DMS53 (cell line): ENCODE data around the gene MERTK.
"Not testable (repeated sequence)": the region's sequence is repeated elsewhere in the genome, so short reads cannot be mapped to it uniquely, and the experiment has no call there.

Experiments
- DNase-seq: peaks from one replicate; lab custom pipeline; 2025; lab: John Stamatoyannopoulos, UW

Gene MERTK

GRCh38 chr2:112008910-112009485 is 110.6 kb downstream of the MERTK start:
- DNase-seq = no peak

DNA sequence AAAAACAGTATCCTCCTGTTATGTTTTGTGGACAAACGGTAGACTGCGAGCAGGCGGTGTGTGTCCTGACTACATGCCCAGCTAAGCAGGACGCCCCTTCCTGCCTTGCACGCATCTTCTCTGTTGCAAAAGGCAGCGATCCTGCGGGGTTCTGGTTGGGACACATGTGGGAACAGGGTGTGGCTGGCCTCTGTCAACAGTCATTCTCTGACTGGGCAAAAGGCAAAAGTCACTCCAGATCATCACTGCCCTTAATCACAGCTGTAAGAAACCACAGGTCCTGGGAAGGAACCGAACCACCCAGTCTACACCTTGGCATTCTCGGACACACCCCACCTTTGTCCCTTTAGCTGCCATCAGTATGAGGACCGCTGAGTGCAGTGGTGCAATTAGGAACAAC is 112.3 kb downstream of the MERTK start:
- DNase-seq = no peak

DNA sequence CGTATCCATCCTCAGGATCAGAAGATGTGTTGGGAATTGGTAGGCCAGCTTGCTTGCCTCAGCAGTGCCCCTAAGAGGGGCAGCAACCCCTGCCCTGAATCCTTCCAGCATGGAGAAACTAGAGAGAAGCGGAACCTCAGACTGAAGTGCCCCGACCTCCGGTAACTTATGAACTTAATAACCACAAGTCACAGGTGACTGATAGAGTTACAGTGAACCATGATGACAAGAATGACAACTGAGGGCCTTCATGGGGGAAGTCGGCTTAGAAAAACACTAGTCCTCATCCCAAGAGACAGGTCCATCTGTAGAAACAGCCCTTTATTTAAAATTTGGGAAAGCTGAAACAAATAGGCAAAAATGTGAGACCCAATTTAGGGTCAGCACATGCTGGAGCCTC is 114.1 kb downstream of the MERTK start:
- DNase-seq = no peak

- no peak for DNase-seq
Measured at GRCh38 chr2:112018846-112019245, 120.4 kb downstream of the MERTK start.

DNA sequence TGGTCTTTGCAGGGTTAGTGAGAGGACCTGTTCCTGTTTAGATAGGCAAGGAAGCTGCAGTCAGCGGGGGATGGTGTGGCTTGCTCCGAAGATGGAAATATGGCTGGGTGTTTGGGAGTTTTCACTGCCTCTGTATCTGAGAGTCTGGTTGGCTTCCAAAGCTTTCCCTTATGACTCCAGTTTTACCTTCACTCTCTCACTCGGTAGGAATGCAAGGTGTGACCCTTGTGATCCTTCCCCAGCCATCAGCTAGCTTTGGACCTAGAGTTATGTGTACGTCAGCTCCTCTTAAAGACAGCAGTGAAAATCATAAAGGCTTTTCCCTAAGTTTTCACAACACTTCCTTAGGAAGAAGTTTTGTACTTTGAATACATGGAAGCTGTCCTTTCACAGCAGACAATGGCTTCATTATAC is 121.2 kb downstream of the MERTK start:
- no peak for DNase-seq

DNA sequence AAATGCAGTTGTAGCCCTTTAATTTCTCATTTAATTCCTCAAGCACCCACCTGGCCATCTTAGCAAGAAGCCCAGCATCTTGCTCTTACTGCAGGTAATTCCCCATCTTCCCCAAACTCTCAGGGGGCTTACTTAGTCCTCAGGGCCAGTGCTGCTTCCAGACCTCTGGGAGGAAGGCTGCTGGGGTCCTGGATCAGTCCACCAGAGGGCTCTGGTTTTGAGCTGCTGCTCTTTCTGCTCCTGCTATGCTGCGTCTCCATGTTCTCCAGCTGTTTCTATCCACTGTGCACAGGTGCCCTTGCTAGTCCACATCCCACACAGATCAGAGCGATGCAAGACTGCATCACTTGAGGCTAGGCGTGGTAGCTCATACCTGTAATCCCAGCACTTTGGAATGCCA is 122.2 kb downstream of the MERTK start:
- no peak for DNase-seq

GRCh38 chr2:112021290-112021689 is 122.9 kb downstream of the MERTK start:
- DNase-seq = no peak

DNA sequence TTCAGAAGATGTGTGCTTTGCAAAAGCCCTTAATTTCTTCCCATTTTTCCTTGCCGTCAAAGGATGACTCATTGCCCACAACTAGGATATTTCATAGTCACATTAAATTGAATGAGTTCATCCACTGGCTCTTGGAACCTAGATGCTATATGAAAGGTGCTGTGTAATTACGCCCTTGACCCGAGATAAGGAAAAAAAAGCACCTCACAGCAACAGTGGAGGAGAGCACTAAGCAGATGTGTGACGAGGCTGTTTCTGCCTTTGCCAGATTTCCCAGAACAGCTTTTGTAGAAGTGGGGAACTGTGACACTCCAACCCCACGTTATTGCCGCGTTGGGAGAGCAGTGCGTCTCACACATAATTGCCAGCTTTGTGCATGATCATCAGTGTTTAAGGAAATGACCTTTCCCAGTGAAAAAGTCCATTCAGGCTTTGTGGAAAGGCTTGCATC is 123.4 kb downstream of the MERTK start:
- DNase-seq = no peak

- DNase-seq = no peak
Measured at GRCh38 chr2:112023707-112024106, 125.3 kb downstream of the MERTK start.

DNA sequence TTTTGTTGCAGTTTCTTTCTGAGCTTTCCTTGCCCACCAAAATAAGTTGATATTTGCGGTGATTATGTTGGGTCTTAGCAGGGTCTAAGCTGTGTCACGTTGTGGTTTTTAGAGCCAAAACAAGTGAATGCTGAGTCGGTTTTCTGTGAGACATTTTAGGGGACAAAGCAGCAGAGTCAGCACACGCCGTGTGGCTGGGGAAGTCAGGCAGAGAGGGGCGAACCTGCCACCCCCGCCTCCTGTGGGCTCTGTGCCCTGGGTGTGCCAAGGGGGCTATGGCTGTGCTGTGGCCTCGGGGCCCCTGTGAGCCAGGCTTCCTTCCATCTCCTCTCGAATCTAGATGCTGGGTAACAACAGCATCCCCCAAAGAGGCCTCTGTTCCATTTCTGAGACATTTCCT is 125.8 kb downstream of the MERTK start:
- DNase-seq = no peak

DNA sequence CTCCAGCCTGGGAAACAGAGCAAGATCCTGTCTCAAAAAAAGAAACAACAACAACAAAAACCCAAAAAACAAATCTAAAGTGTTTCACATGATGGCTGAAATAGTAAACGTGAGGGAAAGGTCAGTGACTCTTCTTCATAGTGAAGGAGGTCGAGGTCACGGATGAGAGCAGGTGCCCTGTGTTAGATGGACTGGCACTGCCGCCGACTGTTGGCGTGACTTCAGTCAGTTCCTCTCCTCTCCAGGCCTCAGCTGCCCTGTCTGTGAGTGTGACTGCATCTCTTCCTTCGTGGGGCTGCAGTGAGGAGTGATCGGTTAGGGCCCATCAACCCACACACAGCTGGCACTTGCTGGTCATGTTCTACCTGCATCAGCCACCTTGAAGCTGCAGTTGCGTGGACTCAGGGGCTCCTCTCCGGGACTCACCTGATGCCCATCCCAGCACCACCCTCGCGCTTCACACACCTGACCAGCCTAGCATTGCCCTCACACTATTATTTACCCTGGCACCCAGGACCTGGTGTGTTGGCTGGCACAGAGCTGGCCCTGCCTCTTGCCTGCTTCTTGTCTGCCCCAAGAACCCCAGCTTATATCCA is 126.6 kb downstream of the MERTK start:
- no peak for DNase-seq

DNA sequence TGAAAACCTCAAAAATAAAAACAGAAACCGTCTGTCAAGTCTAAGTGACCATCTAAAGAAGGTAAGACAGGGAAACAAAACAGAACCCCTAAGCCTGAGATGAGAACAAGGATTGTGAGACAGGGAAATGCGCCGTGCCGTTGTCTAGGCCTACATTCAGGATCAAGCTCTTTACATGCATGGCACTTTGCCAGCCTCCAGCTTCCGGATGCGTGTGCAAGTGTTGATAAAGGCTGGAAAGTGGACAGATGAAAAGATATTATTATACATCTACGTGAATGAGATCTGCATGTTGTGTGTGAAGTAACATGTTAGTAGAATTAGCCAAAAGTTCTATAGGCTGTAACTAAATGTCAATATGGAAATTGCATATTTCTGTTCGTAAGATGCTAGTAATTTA is 128.1 kb downstream of the MERTK start:
- no peak for DNase-seq

DNA sequence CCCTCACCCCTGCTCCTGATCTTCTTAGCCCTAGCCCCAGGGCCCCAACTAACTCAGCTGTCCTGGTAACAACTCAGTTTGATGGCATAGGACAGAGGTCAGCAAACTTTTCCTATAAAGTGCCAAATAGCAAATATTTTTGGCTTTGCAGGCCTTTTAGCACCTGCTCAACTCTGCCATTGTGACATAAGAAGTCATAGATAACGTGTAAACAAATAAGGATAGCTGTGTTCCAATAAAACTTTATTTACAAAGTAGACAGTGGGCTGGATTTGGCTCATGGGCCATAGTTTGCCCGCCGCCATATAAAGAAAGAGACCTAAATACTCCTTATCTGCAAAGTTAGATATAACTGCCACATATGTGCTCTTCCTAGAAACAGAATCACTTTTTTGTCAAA is 129.4 kb downstream of the MERTK start:
- DNase-seq = no peak

- DNase-seq = no peak
Measured at GRCh38 chr2:112029164-112029563, 130.8 kb downstream of the MERTK start.

DNA sequence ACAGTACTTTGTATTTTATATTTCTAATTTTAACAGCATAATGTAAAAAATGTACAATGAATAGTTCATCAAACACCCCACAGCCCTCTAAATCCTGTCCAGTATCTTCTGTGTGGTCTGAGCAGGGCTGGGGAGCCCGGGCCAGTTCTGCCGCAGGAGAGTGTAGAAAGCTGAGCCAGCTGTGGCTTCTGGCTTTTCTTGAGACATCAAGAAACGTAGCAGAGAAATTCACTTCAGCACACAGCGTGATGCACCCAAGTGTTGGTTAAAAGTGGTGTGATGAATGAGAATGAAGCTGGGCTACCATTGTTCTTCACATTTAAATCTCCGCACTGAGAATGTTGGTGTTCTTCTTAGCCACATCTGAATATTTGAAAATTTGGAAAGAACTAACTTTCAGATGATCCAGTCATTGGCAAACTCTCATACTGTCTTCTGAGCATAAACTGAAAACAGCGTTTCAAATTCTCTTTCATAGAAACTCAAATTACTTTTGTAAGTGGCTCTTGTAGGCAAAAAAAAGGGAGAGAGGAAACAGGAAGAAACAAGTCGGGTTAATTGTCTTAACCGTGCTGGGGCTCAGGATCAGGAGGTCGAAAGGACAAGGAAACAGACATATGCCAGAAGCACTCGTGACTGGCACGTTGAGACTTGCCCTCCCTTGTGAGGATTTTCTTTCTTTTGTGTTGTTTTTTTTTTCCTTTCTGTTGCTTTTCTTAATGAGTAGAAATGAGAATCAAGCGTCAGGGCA is 133.2 kb downstream of the MERTK start:
- peak; percentile 63 for DNase-seq

DNA sequence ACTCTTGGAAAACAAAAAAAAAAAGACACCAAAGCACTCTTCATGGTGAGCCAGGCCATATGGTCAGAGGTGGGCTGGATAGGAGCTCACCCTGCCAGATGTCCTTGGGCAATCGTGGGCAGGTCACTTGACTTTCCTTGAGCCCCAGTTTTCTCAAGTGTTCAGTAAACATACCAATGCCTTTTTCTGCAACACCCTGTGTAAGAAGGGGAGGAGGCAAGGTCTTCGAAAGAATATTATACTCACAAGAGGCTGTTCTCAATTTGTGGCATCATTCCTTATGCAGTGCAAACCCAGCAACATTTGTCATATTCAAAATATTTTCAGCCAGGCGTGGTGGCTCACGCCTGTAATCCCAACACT is 133.8 kb downstream of the MERTK start:
- no peak for DNase-seq

DNA sequence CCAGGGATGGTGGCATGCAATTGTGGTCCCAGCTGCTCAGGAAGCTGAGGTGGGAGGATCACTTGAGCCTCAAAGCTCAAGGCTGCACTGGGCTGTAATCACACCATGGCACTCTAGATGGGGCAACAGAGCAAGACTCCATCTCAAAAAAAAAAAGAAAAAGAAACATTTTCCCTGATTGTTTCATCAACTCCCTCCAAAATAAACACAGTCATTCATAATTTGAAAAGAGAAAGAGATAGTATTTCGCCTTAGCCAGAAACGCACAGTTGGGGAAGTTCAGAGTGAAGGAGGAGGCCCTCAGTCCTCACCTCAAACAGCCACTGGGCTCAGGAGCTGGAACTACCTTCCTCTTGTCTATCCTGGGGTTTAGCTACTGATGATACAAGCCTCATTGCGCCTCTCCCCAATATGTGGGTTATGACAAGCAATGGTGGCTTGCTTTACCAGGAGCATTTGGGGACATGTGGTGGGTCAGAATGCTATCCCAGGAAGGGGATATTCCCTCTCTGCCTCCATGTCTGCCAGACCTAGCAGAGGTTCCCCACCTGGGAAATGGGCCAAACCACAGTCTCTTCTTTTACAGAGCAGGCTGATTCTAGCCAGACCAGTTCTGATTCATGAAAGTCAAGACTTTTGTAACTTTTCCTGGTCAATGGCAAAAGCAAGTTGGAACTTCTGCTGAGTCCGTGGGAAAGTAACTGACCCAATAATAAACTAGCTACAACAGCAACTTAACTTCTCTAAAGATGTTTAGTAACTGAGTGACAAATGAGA is 134.5 kb downstream of the MERTK start:
- DNase-seq = peak; percentile 47

GRCh38 chr2:112033600-112033999 is 135.2 kb downstream of the MERTK start:
- no peak for DNase-seq

- no peak for DNase-seq
Measured at GRCh38 chr2:112034924-112035323, 136.5 kb downstream of the MERTK start.

GRCh38 chr2:112035786-112036185 is 137.4 kb downstream of the MERTK start:
- DNase-seq = no peak

GRCh38 chr2:112039556-112039955 is 141.1 kb downstream of the MERTK start:
- DNase-seq = not testable (repeated sequence)

- DNase-seq = not testable (repeated sequence)
Measured at GRCh38 chr2:112040066-112040465, 141.7 kb downstream of the MERTK start.

- not testable (repeated sequence) for DNase-seq
Measured at GRCh38 chr2:112041460-112041859, 143.1 kb downstream of the MERTK start.
